ENCODE measurements around the gene CELF2.

DNA sequence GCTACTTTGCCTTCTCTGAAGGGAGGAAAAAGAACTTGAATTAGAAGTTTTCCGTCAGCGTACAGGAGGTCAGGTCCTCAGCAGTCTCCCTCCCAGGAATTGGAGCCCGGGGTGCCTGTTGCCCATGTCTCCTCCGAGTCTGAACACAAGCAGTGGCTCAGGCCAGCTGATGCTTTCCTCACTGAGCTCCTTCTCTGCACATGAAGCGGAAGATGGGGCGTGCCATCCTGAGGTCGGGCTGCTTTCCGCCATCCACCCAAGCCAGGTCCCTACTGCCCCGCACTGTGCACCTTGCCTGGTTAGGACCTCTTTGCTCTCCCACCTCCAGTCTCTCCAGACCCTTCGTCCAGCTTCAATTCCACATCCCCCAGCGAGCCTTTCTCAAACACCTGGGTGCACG lies 237.5 kb downstream of the CELF2 start:
- TF ChIP-seq, protein P1, sequence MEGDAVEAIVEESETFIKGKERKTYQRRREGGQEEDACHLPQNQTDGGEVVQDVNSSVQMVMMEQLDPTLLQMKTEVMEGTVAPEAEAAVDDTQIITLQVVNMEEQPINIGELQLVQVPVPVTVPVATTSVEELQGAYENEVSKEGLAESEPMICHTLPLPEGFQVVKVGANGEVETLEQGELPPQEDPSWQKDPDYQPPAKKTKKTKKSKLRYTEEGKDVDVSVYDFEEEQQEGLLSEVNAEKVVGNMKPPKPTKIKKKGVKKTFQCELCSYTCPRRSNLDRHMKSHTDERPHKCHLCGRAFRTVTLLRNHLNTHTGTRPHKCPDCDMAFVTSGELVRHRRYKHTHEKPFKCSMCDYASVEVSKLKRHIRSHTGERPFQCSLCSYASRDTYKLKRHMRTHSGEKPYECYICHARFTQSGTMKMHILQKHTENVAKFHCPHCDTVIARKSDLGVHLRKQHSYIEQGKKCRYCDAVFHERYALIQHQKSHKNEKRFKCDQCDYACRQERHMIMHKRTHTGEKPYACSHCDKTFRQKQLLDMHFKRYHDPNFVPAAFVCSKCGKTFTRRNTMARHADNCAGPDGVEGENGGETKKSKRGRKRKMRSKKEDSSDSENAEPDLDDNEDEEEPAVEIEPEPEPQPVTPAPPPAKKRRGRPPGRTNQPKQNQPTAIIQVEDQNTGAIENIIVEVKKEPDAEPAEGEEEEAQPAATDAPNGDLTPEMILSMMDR (IDR thresholded peaks at IDR 0.05; ENCODE audit: borderline replicate concordance, extremely low read depth, low read length, poor library complexity, severe bottlenecking): no peak
- TF ChIP-seq EZH2 (IDR thresholded peaks at IDR 0.05; ENCODE audit: borderline replicate concordance, low read depth, low read length, severe bottlenecking): no peak

All from DND-41 (cell line).